Measurements from ENCODE around the gene PHF21B.
"Not testable (repeated sequence)": the region's sequence is repeated elsewhere in the genome, so short reads cannot be mapped to it uniquely, and the experiment has no call there.

PHF21B gene

DNA sequence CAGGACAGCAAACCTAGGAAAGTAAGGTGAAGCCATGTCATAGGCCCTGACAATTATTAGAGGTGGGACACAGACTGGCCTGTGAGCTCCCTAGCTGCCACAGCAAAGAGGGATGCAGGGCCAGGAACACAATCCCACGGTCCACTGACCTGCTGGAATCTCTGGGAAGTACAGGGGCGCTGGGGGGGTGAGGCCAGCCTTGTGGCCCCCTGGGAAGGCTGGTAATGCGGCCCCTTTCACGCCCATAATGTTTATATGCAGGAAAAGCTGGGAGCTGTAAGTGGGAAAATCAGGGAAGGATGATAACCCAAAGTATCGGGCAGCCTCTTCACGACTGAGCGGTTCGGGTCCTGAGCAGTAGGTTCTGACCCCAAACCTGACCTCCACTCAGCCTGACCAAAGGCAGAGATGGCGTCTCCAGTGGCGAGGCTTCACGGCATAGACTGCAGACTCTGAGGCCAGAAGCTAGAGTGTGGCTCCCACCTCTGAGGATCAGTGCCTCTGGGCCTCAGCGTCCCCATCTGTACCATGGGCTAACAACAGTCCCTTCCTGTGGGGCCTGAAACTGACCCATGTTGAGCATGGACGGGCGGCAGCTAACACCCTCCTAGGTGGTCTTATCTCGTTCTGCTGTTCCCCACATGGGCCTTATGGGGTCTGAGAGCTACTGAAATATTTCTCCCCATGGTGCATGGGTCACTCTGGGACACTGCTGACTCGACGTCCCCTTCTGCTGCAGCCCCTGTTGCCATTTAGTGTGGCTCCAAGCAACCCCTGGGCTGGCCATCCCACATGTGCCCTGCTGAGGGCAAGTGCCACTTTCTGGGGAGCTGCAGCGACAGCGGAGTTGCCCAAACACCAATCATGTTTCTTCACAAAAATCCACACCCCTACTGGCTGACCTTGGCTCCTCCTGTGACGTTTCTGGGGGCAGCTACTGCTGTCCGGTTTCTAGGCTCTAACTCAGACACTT lies 101.8 kb downstream of the PHF21B start:
- no peak overlapping the region for H3K9ac ChIP-seq (ENCODE audit: low read length)
- H3K4me3 ChIP-seq (ENCODE audit: low read length): no peak overlapping the region
- H3K27me3 ChIP-seq (ENCODE audit: control insufficient read depth, insufficient read depth, low read length): no peaks in the 10 kb centered on the region
- no peak overlapping the region for H3K27ac ChIP-seq (ENCODE audit: low read length)
- peaks cover 25% of the 10 kb centered on the region for H3K36me3 ChIP-seq (ENCODE audit: control insufficient read depth, low read depth, low read length)
- no peaks in the 10 kb centered on the region for H3K9me3 ChIP-seq (ENCODE audit: control insufficient read depth, low read depth, low read length)
- H3K4me1 ChIP-seq (ENCODE audit: control insufficient read depth, low read depth, low read length): no peaks in the 10 kb centered on the region

DNA sequence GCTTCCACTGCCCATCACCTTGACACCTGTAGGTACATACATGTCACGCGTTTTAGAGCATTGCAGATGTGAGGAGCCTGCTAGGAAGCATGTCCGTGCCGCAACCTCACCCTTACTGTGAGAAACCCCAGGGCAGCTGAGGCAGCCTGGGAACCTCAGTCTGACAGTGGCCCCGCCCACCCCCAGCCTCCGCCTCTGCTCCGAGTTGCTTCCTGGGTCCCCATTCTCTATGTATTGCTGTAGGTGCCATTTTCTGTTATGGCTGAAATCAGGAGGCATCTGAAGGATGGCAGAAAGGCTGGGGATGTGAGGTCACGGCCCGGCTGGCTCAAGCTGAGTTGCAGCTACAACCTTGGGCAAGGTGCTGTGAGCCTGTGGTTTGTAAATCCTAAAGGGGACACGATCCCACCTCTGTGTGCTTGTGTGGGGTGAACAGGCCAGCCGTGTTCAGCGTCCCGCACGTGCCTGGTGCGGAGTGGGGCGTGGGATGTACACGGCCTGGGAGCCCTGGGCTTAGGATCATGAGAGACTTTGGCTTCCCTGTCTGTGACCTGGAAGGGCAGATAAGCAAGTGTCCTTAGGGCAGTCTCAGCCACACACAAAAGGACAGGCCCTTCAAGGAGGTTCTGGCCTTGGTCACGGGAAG lies 102.7 kb downstream of the PHF21B start:
- H3K9me3 ChIP-seq (ENCODE audit: control insufficient read depth, low read depth, low read length): no peaks in the 10 kb centered on the region
- H3K36me3 ChIP-seq (ENCODE audit: control insufficient read depth, low read depth, low read length): peaks cover 16% of the 10 kb centered on the region
- H3K4me1 ChIP-seq (ENCODE audit: control insufficient read depth, low read depth, low read length): no peaks in the 10 kb centered on the region
- no peaks in the 10 kb centered on the region for H3K27me3 ChIP-seq (ENCODE audit: control insufficient read depth, insufficient read depth, low read length)
- H3K4me3 ChIP-seq (ENCODE audit: low read length): no peak overlapping the region
- H3K9ac ChIP-seq (ENCODE audit: low read length): no peak overlapping the region
- H3K27ac ChIP-seq (ENCODE audit: low read length): no peak overlapping the region

DNA sequence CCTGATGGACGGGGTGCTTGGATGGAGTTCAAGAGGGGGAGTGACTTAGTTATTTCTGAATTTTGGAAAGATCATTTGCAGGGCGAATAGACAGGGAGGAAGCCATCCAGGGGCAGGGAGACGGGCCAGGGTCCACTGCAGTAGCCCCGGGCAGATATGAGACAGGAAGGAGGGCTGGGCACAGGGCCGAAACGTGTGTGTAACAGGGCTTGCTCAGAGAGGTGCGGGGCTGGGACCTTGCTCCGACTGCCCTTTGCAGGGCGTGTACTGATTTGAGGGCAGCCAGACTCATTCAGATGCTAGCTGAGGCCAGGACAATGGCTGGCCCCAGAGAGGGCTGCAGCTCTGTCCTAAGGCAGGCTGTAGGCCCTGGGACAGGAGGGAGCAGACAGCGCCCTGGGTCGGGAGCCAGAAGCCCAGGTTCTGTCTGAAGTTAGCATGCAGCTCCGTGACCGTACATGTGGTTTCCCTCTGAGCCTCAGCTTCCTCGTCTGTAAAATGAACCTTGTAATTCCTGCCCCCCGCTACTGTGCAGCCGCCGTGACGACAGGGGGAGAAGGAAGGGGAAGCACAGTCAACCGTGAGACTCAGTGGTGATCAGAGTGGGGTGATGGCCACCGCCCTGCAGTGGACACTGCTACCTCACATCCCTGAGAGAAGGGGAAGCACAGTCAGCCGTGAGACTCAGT lies 103.4 kb downstream of the PHF21B start:
- no peak overlapping the region for H3K4me3 ChIP-seq (ENCODE audit: low read length)
- no peak overlapping the region for H3K27ac ChIP-seq (ENCODE audit: low read length)
- no peak overlapping the region for H3K9ac ChIP-seq (ENCODE audit: low read length)
- H3K9me3 ChIP-seq (ENCODE audit: control insufficient read depth, low read depth, low read length): no peaks in the 10 kb centered on the region
- H3K36me3 ChIP-seq (ENCODE audit: control insufficient read depth, low read depth, low read length): peaks cover 9% of the 10 kb centered on the region
- H3K27me3 ChIP-seq (ENCODE audit: control insufficient read depth, insufficient read depth, low read length): no peaks in the 10 kb centered on the region
- H3K4me1 ChIP-seq (ENCODE audit: control insufficient read depth, low read depth, low read length): no peaks in the 10 kb centered on the region

DNA sequence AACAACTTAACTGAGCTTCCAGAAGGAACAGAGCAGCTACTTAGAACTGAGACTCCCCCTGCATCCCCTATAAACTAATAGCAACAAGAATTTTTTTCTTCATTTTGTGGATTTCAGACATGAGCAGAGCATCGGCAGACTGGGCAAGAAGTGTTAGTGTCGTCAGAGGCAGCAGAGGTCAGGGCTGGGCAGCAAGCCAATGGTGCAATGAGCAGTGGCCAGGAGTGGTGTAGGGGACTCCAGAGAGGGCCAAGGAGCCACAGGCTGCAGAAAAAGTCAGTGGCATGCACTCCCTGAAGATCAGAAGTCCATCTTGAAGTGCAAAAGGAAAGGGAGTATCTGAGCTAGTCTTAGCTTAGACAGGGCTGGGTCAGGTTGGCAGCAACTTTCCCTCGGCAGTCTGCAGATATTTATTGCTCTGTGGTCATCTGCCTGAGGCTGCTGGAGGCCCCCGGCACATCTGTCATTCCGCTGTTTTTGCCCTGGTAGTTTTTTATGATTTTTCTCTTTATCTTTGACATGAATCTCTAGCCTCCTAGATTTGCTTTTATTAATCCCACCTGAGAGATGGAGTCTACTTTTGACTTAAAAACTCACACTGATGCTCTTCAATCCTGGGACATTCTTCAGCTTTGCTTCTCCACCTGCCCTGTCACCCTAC lies 105.2 kb downstream of the PHF21B start:
- not testable (repeated sequence) for H3K4me1 ChIP-seq (ENCODE audit: control insufficient read depth, low read depth, low read length); H3K4me3 ChIP-seq (ENCODE audit: low read length); H3K27ac ChIP-seq (ENCODE audit: low read length); H3K36me3 ChIP-seq (ENCODE audit: control insufficient read depth, low read depth, low read length); H3K9ac ChIP-seq (ENCODE audit: low read length); H3K9me3 ChIP-seq (ENCODE audit: control insufficient read depth, low read depth, low read length); H3K27me3 ChIP-seq (ENCODE audit: control insufficient read depth, insufficient read depth, low read length)

DNA sequence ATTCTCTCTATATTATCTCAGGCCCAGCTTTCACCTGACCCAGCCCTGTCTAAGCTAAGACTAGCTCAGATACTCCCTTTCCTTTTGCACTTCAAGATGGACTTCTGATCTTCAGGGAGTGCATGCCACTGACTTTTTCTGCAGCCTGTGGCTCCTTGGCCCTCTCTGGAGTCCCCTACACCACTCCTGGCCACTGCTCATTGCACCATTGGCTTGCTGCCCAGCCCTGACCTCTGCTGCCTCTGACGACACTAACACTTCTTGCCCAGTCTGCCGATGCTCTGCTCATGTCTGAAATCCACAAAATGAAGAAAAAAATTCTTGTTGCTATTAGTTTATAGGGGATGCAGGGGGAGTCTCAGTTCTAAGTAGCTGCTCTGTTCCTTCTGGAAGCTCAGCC lies 106.6 kb downstream of the PHF21B start:
- not testable (repeated sequence) for H3K27me3 ChIP-seq (ENCODE audit: control insufficient read depth, insufficient read depth, low read length); H3K27ac ChIP-seq (ENCODE audit: low read length); H3K9ac ChIP-seq (ENCODE audit: low read length); H3K4me3 ChIP-seq (ENCODE audit: low read length); H3K9me3 ChIP-seq (ENCODE audit: control insufficient read depth, low read depth, low read length); H3K36me3 ChIP-seq (ENCODE audit: control insufficient read depth, low read depth, low read length); H3K4me1 ChIP-seq (ENCODE audit: control insufficient read depth, low read depth, low read length)

DNA sequence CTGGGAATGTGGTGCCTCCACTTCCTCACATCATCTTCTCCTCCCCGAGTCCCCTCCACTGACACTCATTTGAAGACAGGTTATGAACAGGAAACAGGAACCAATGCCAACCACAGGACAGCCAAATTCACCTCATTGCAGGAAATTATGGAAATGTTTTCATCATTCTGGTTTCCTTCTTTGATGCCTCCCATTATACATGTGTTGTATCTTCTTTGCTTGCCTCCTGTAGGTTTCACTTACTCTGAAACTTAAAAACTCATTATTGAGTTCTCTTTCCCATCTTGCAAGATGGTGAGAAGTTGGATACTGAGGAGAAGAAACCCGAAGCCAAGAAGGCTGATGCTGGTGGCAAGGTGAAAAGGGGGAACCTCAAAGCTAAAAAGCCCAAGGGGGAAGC lies 108.5 kb downstream of the PHF21B start:
- H3K27ac ChIP-seq (ENCODE audit: low read length): no peak overlapping the region
- peaks cover 3% of the 10 kb centered on the region for H3K36me3 ChIP-seq (ENCODE audit: control insufficient read depth, low read depth, low read length)
- no peaks in the 10 kb centered on the region for H3K27me3 ChIP-seq (ENCODE audit: control insufficient read depth, insufficient read depth, low read length)
- H3K9me3 ChIP-seq (ENCODE audit: control insufficient read depth, low read depth, low read length): no peaks in the 10 kb centered on the region
- no peak overlapping the region for H3K9ac ChIP-seq (ENCODE audit: low read length)
- no peaks in the 10 kb centered on the region for H3K4me1 ChIP-seq (ENCODE audit: control insufficient read depth, low read depth, low read length)
- H3K4me3 ChIP-seq (ENCODE audit: low read length): no peak overlapping the region

DNA sequence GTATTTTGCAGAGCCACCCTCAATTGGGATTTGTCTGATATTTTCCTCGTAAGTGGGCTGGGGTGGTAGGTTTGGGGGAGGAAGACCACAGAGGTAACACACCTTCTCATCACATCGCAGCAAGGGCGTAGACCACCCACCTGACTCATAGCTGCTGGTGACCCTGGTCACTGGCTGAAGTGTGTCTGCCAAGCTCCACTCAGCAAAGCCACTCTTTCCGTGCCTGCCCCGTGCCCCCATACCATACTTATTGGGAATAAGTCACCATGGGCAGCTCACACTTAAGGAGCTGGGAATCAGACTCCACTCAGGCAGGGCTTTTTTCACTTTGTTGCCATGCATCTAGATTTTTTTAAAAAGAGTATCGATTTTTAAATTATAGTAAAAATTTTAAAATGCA lies 111.6 kb downstream of the PHF21B start:
- no peaks in the 10 kb centered on the region for H3K9me3 ChIP-seq (ENCODE audit: control insufficient read depth, low read depth, low read length)
- no peaks in the 10 kb centered on the region for H3K4me1 ChIP-seq (ENCODE audit: control insufficient read depth, low read depth, low read length)
- H3K4me3 ChIP-seq (ENCODE audit: low read length): no peak overlapping the region
- H3K36me3 ChIP-seq (ENCODE audit: control insufficient read depth, low read depth, low read length): no peaks in the 10 kb centered on the region
- no peak overlapping the region for H3K27ac ChIP-seq (ENCODE audit: low read length)
- H3K27me3 ChIP-seq (ENCODE audit: control insufficient read depth, insufficient read depth, low read length): no peaks in the 10 kb centered on the region
- no peak overlapping the region for H3K9ac ChIP-seq (ENCODE audit: low read length)

DNA sequence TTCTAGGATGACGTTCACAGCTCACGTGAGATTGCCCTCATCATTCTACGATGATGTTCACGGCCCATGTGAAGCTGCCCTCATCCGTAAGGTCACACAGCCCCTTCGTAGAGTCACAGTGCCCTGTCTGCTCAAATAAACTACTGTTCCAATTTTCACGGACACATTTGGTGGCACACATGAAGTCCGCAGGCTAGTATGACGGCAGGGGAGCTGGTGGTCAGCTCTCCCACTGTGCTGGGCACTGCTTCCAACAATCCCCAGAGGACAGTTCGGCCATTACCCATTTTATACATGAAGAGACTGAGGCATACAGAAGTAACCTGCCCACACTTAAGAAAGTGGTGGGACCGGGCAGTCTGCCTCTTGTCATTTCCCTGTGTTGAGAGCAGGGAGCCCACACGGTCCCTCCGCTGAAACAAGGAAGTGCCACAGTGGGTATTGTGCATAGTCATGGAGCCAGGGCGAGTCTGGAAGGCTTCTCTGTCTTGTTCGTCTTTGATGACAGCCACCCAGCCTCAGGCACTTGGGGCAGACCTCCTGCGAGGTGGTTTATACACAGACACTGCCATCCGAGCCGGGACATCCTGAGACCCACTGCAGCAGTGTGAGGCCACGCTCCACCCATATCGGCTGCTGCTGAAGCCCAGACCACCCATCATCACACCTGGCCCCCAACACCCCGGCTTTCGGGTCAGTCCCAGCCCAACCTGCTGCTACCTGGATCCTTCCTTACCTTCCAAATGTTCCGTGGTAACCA lies 114.3 kb downstream of the PHF21B start:
- H3K4me1 ChIP-seq (ENCODE audit: control insufficient read depth, low read depth, low read length): no peaks in the 10 kb centered on the region
- peaks cover 12% of the 10 kb centered on the region for H3K36me3 ChIP-seq (ENCODE audit: control insufficient read depth, low read depth, low read length)
- no peak overlapping the region for H3K4me3 ChIP-seq (ENCODE audit: low read length)
- no peaks in the 10 kb centered on the region for H3K27me3 ChIP-seq (ENCODE audit: control insufficient read depth, insufficient read depth, low read length)
- no peak overlapping the region for H3K9ac ChIP-seq (ENCODE audit: low read length)
- no peak overlapping the region for H3K27ac ChIP-seq (ENCODE audit: low read length)
- H3K9me3 ChIP-seq (ENCODE audit: control insufficient read depth, low read depth, low read length): no peaks in the 10 kb centered on the region

DNA sequence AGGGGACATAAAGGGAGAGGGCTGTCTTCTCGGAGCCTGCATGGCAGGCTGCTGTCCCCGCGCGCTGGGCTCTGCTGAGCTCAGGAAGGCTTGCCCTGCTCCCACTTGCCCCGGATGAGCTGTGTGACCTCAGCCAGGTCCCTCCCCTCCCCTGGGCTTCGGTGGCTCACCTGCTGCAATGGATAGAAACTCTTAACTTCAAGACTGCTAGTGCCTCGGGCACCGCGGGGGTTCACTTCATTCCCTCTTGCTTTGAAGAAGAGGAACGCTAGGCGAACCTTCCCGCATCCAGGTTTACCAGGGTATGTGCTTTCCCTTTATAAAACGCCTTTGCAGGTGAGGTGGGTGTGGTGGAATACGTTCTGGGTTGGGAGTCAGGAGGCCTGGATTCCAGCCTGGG lies 115.0 kb downstream of the PHF21B start:
- no peak overlapping the region for H3K9ac ChIP-seq (ENCODE audit: low read length)
- H3K4me3 ChIP-seq (ENCODE audit: low read length): no peak overlapping the region
- H3K27me3 ChIP-seq (ENCODE audit: control insufficient read depth, insufficient read depth, low read length): no peaks in the 10 kb centered on the region
- H3K4me1 ChIP-seq (ENCODE audit: control insufficient read depth, low read depth, low read length): no peaks in the 10 kb centered on the region
- H3K27ac ChIP-seq (ENCODE audit: low read length): no peak overlapping the region
- no peaks in the 10 kb centered on the region for H3K9me3 ChIP-seq (ENCODE audit: control insufficient read depth, low read depth, low read length)
- peaks cover 12% of the 10 kb centered on the region for H3K36me3 ChIP-seq (ENCODE audit: control insufficient read depth, low read depth, low read length)

DNA sequence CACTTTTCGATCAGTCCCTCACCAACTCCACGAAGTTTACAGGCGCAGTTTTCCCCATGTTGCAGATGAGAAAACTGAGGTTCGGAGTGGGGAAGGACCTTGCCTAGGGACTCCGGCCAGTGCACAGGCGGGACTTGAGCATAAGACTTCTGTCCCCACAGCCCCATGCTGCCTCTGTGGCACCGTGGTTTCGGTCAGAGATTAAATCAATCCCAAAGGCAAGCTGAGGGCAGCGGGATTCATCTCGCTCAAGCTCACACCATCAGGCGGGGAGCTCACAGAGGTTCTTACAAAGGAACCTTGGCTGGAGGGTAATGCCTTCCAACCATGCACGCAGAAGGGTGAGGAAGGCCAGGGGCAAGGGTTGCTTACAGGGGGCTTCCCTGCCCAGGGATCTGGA lies 115.5 kb downstream of the PHF21B start:
- H3K4me1 ChIP-seq (ENCODE audit: control insufficient read depth, low read depth, low read length): no peaks in the 10 kb centered on the region
- peaks cover 12% of the 10 kb centered on the region for H3K36me3 ChIP-seq (ENCODE audit: control insufficient read depth, low read depth, low read length)
- H3K4me3 ChIP-seq (ENCODE audit: low read length): no peak overlapping the region
- no peaks in the 10 kb centered on the region for H3K27me3 ChIP-seq (ENCODE audit: control insufficient read depth, insufficient read depth, low read length)
- H3K9ac ChIP-seq (ENCODE audit: low read length): no peak overlapping the region
- no peaks in the 10 kb centered on the region for H3K9me3 ChIP-seq (ENCODE audit: control insufficient read depth, low read depth, low read length)
- H3K27ac ChIP-seq (ENCODE audit: low read length): no peak overlapping the region

DNA sequence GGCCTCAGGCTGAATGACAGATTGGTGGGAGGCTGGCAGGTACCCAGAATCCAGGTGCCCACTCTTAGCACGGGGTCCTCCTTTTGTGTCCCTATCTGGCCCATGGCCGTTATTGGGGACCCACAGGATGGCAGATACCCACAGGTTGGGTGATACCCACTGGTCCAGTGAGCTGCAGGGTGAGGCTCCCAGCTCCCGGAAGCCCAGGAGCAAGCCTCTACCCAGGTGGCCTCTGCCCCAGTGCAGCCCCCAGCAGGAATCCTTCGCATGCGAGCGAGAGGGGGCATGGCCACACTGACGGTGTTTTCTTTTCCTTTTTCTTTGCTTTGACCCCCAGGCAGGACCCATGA lies 116.1 kb downstream of the PHF21B start:
- Histone ChIP-seq H3K36me3 (ENCODE audit: control insufficient read depth, low read depth, low read length) (peaks cover 12% of the 10 kb centered on the region), H3K9me3 (ENCODE audit: control insufficient read depth, low read depth, low read length) (no peaks in the 10 kb centered on the region), H3K4me3 (ENCODE audit: low read length) (no peak overlapping the region), H3K9ac (ENCODE audit: low read length) (no peak overlapping the region), H3K27ac (ENCODE audit: low read length) (no peak overlapping the region), H3K4me1 (ENCODE audit: control insufficient read depth, low read depth, low read length) (peaks cover 3% of the 10 kb centered on the region), H3K27me3 (ENCODE audit: control insufficient read depth, insufficient read depth, low read length) (no peaks in the 10 kb centered on the region)
